Naive thymus-derived CD4-positive, alpha-beta T cell (primary cell): ENCODE data around the gene STX1A. TPM values are rescaled to one million over a fixed set of nuclear protein-coding genes. Genes with fewer than 3 reads are reported as not detected.

Experiments
- ATAC-seq: fragments of 150-1000 bp; cut with Tn5 transposase; 2 replicates; pipeline ENCODE4 v1.10.0; 2021; ENCODE audit warnings: mild to moderate bottlenecking, moderate library complexity
- CTCF ChIA-PET: fragments of 350-600 bp; sonication (Branson Sonifier 250); formaldehyde crosslinking; loops from one replicate; lab custom pipeline; 2021; ENCODE audit warnings: antibody characterized with exemption; lab: Charles Lee
- POLR2A ChIA-PET: fragments of 350-600 bp; sonication (Branson Sonifier 250); formaldehyde crosslinking; loops from one replicate; lab custom pipeline; 2021; ENCODE audit warnings: antibody characterized with exemption, inconsistent platforms; lab: Charles Lee
- DNase-seq, 9 donors: peaks; one replicate each; pipeline versions ENCODE4 v3.0.0 to v3.0.0-alpha.2; 2020 to 2022; ENCODE audit warnings: mixed read lengths in 1 of 9
- H3K27ac ChIP-seq: one replicate; pipeline ENCODE4 v1.7.0; 2013; ENCODE audit warnings: mild to moderate bottlenecking, low read depth, low read length, moderate library complexity
- H3K27me3 ChIP-seq, 2 donors: one replicate each; pipeline ENCODE4 v1.7.0; 2013; ENCODE audit warnings: low read length in 2 of 2, mild to moderate bottlenecking in 2 of 2, moderate library complexity in 2 of 2; ENCODE audit not compliant: control insufficient read depth in 2 of 2, insufficient read depth in 2 of 2
- H3K36me3 ChIP-seq, 3 experiments: 1 replicate in 2 of 3; 2 replicates in 1 of 3; pipeline ENCODE4 v1.7.0; 2013; ENCODE audit warnings: low read length in 3 of 3, mild to moderate bottlenecking in 3 of 3, moderate library complexity in 1 of 3; ENCODE audit not compliant: insufficient read depth in 3 of 3, control insufficient read depth in 2 of 3
- H3K4me1 ChIP-seq, 2 donors: one replicate each; pipeline ENCODE4 v1.7.0; 2013; ENCODE audit warnings: low read length in 2 of 2, mild to moderate bottlenecking in 2 of 2, moderate library complexity in 1 of 2; ENCODE audit not compliant: control insufficient read depth in 2 of 2, insufficient read depth in 2 of 2
- H3K4me3 ChIP-seq: 2 replicates; pipeline ENCODE4 v1.7.0; 2013; ENCODE audit warnings: mild to moderate bottlenecking, low read length
- H3K9me3 ChIP-seq, 3 experiments: 1 replicate in 2 of 3; 2 replicates in 1 of 3; pipeline ENCODE4 v1.7.0; 2013; ENCODE audit warnings: low read length in 3 of 3; ENCODE audit not compliant: control insufficient read depth in 2 of 3
- H3K27ac Mint-ChIP-seq, 9 donors: one replicate each; pipeline ENCODE4 v1.8.0; 2020 to 2022; ENCODE audit warnings: mixed read lengths in 9 of 9, mild to moderate bottlenecking in 8 of 9, moderate library complexity in 5 of 9, inconsistent platforms in 2 of 9
- H3K27me3 Mint-ChIP-seq, 5 donors: one replicate each; pipeline ENCODE4 v1.8.0; 2021 to 2022; ENCODE audit warnings: mixed read lengths in 5 of 5, mild to moderate bottlenecking in 1 of 5
- H3K36me3 Mint-ChIP-seq, 5 donors: one replicate each; pipeline ENCODE4 v1.8.0; 2020 to 2022; ENCODE audit warnings: mixed read lengths in 5 of 5, mild to moderate bottlenecking in 3 of 5, inconsistent platforms in 1 of 5
- H3K4me1 Mint-ChIP-seq, 7 donors: one replicate each; pipeline ENCODE4 v1.8.0; 2020 to 2022; ENCODE audit warnings: mixed read lengths in 7 of 7, mild to moderate bottlenecking in 3 of 7, inconsistent platforms in 1 of 7
- H3K4me3 Mint-ChIP-seq, 10 donors: one replicate each; pipeline ENCODE4 v1.8.0; 2020 to 2022; ENCODE audit warnings: mild to moderate bottlenecking in 10 of 10, mixed read lengths in 10 of 10, moderate library complexity in 6 of 10, inconsistent platforms in 2 of 10
- H3K9me3 Mint-ChIP-seq, 11 donors: one replicate each; pipeline ENCODE4 v1.8.0; 2020 to 2022; ENCODE audit warnings: mixed read lengths in 11 of 11, mild to moderate bottlenecking in 4 of 11, inconsistent platforms in 1 of 11, moderate library complexity in 1 of 11
- intact Hi-C, 2 donors: fragments of 100-400 bp; cut with micrococcal nuclease; formaldehyde crosslinking; loops; one replicate each; pipeline ENCODE4 v1.15.1; 2023
- polyA plus RNA-seq, 2 donors: library from polyadenylated mRNA; unstranded; fragments of 300-500 nt; fragmentation: Illumina TruSeq; gene quantifications; one replicate each; pipeline ENCODE4 v1.2.3, GENCODE V29; 2021
- total RNA-seq, 6 experiments: library from RNA in 5 of 6; stranded (reverse) in 5 of 6; gene quantifications; 1 replicate in 5 of 6; 2 replicates in 1 of 6; pipeline ENCODE4 v1.2.3 and lab custom pipeline; 2021 to 2026

The STX1A gene
- total and polyA plus RNA-seq, 7 experiments from 2014 or later: 1.2 to 13.4 (median 9.8) TPM

DNA sequence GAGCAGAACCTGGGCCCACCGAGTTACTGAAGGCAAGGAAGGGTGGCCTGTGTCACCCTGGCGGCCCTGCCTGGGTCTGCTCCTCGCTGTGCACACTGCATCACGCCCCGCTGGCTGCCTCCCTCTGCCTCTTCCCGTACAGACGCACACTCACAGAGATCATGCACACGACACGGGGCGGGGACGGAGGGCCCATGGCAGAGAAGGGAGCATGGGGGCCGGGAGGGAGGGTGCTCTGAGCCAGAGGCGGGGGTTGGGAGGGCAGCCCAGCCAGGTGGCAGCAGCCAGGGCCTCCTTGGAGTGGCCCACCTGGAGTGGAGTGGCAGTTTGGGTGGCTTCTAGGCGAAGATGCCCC, 19.4 kb downstream of the STX1A start:
- intact Hi-C loops: no loop called here
- H3K4me3 ChIP-seq: no peak overlapping the region
- H3K9me3 ChIP-seq: no peaks in the 10 kb centered on the region
- H3K27ac ChIP-seq: no peak overlapping the region
- H3K4me1 ChIP-seq: no peaks in the 10 kb centered on the region
- H3K36me3 ChIP-seq: peaks cover 6 to 47% (median 22%) of the 10 kb centered on the region in 3 experiments
- ChIA-PET CTCF (no interaction called here), POLR2A (no interaction called here)
- Mint-ChIP-seq H3K4me3 (no peak overlapping the region), H3K27ac (no peak overlapping the region), H3K36me3 (peaks cover 4 to 36% (median 11%) of the 10 kb centered on the region in 5 donors), H3K4me1 (peaks cover 0 to 8% (median 0%) of the 10 kb centered on the region in 7 donors), H3K9me3 (peaks cover 0 to 2% (median 0%) of the 10 kb centered on the region in 11 donors), H3K27me3 (no peaks in the 10 kb centered on the region)
- peak; percentile 7 for ATAC-seq
- no peak for DNase-seq
- no peaks in the 10 kb centered on the region for H3K27me3 ChIP-seq

DNA sequence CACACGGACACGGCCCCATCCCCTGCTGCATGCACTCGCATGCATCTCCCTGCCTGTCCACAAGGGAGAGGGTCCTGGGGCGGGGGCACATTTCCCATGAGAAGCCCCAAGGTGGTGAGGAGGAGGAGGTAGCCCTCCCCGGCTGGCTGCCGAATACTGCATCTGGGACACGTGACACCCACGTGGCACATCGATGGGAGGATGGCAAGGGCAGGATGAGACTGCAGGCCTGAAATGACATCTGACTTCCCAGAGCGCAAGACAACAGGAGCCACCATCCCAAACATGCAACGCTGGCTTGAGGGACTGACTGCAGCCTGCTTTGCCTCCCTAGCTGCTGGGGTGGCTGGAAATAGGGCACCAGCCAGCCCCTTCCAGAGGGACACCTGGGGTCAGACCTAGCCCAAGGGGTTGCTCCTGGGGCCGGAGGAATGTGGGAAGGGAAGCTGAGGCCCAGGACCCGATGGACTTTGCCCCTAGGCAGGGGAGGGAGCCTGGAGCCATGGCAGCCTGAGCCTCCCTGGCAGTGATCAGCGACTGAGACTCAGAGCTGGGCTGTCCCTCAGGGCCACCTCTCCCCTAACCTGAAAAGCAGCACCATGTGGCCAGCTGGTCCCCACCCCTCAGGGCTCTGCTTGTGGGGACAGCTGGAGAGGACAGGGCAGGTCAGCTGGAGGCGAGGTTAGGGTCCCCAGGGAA, 19.9 kb downstream of the STX1A start:
- Histone ChIP-seq H3K36me3 (peaks cover 6 to 52% (median 22%) of the 10 kb centered on the region in 3 experiments), H3K27me3 (no peaks in the 10 kb centered on the region), H3K4me3 (no peak overlapping the region), H3K4me1 (no peaks in the 10 kb centered on the region), H3K27ac (no peak overlapping the region), H3K9me3 (no peaks in the 10 kb centered on the region)
- DNase-seq (no peak), ATAC-seq (no peak)
- Mint-ChIP-seq H3K4me3 (no peak overlapping the region), H3K36me3 (peaks cover 8 to 40% (median 15%) of the 10 kb centered on the region in 5 donors), H3K4me1 (peaks cover 0 to 8% (median 2%) of the 10 kb centered on the region in 7 donors), H3K27ac (no peak overlapping the region), H3K27me3 (no peaks in the 10 kb centered on the region), H3K9me3 (peaks cover 0 to 2% (median 0%) of the 10 kb centered on the region in 11 donors)
- CTCF ChIA-PET: interaction anchor here (1.7 kb wide), 1 partner anchor 26 kb away, joined by 5 read pairs; no protein-coding TSS in a partner anchor
- POLR2A ChIA-PET: no interaction called here
- intact Hi-C loops: no loop called here

DNA sequence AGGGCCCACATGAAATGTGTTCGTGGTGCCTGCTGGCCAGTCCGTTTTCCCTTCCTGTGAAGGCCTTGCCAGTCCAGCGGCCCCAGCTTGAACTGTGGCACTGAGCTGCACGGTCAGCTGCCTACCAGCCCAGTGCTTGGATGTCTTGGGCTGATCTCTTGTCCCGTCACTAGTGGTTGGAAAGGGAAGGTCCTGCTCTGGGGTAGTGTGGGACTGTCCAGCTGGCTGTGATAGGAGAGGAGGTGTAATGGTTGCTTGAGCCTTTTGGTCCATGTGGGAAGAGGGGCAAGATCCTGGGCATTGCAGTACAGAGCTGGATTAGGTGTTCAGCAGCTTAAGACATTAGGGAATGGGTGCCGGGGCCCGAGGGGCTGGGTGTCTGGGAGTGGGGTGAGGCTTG, 21.1 kb downstream of the STX1A start:
- POLR2A ChIA-PET: no interaction called here
- H3K36me3 Mint-ChIP-seq: peaks cover 12 to 44% (median 18%) of the 10 kb centered on the region in 5 donors

DNA sequence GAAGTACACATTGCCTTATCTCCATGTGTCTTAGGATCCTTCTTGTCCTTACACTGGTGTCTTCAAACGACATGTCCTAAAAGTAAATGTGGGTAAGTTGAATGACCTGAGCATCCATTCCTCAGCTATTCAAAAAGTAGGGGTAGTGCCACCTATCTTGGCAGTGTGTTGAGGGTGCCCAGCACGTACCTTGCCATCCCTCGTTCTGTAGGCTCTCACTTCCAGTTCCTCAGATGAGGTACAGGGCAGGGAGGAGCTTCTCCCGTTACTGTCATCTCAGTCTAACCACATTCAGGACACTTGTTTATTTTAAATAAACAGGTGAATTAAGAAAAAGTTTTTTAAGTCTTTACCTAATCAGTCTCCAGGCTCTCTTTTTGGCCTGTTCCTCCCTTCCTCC, 23.1 kb downstream of the STX1A start:
- H3K9me3 Mint-ChIP-seq: peaks cover 0 to 2% (median 0%) of the 10 kb centered on the region in 11 donors
- H3K27ac ChIP-seq: no peak overlapping the region
- H3K4me3 ChIP-seq: no peak overlapping the region
- ATAC-seq: no peak
- no peak overlapping the region for H3K27ac Mint-ChIP-seq
- H3K4me3 Mint-ChIP-seq: no peak overlapping the region
- intact Hi-C loops: no loop called here
- peaks cover 18 to 55% (median 27%) of the 10 kb centered on the region in 5 donors for H3K36me3 Mint-ChIP-seq
- no peaks in the 10 kb centered on the region for H3K9me3 ChIP-seq
- H3K27me3 ChIP-seq: no peaks in the 10 kb centered on the region
- H3K36me3 ChIP-seq: peaks cover 10 to 84% (median 22%) of the 10 kb centered on the region in 3 experiments
- CTCF ChIA-PET: interaction anchor here (1.1 kb wide), 1 partner anchor 30 kb away, joined by 3 read pairs; no protein-coding TSS in a partner anchor
- POLR2A ChIA-PET: no interaction called here
- no peaks in the 10 kb centered on the region for H3K27me3 Mint-ChIP-seq
- no peak for DNase-seq
- H3K4me1 Mint-ChIP-seq: peaks cover 0 to 8% (median 0%) of the 10 kb centered on the region in 7 donors
- H3K4me1 ChIP-seq: no peaks in the 10 kb centered on the region

More for the DNA sequence above, 21.1 kb downstream of the STX1A start:
- H3K9me3 Mint-ChIP-seq: peaks cover 0 to 2% (median 0%) of the 10 kb centered on the region in 11 donors
- ATAC-seq (no peak), DNase-seq (no peak)
- H3K36me3 ChIP-seq: peaks cover 6 to 64% (median 22%) of the 10 kb centered on the region in 3 experiments
- no peak overlapping the region for H3K4me3 Mint-ChIP-seq
- H3K27me3 Mint-ChIP-seq: no peaks in the 10 kb centered on the region
- peaks cover 0 to 8% (median 6%) of the 10 kb centered on the region in 7 donors for H3K4me1 Mint-ChIP-seq
- no peaks in the 10 kb centered on the region for H3K27me3 ChIP-seq
- no peaks in the 10 kb centered on the region for H3K9me3 ChIP-seq
- CTCF ChIA-PET: interaction anchor here (1.0 to 1.7 kb wide), 2 partner anchors 12 to 27 kb away, joined by 4 to 5 read pairs; no protein-coding TSS in a partner anchor
- intact Hi-C loops: no loop called here
- H3K4me1 ChIP-seq: no peaks in the 10 kb centered on the region
- peak overlapping the region in 1 of 9 donors; percentile 38 for H3K27ac Mint-ChIP-seq
- no peak overlapping the region for H3K27ac ChIP-seq
- no peak overlapping the region for H3K4me3 ChIP-seq

DNA sequence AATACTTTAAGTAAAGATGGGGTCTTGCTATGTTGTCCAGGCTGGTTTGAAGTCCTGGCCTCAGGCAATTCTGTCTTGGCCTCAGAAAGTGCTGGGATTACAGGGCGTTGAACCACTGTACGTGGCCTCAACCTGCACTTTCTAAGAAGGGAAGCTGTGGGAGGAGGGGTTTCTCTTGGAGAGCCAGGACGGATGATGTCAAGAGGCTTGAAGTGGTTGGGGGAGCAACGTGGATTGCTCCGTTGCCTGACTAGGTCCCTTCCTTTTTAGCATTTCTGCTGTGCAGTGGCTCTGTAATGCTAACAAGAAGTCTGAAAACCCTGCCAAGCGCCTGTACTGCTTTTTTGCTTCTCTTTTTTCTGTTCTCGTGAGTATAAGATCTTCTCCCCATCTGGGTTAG, 28.8 kb downstream of the STX1A start:
- DNase-seq (no peak), ATAC-seq (no peak)
- peaks cover 0 to 2% (median 0%) of the 10 kb centered on the region in 11 donors for H3K9me3 Mint-ChIP-seq
- intact Hi-C loops: no loop called here
- Histone ChIP-seq H3K36me3 (peaks cover 2 to 93% (median 4%) of the 10 kb centered on the region in 3 experiments), H3K4me3 (no peak overlapping the region), H3K27me3 (no peaks in the 10 kb centered on the region), H3K27ac (no peak overlapping the region), H3K4me1 (no peaks in the 10 kb centered on the region), H3K9me3 (no peaks in the 10 kb centered on the region)
- no peak overlapping the region for H3K27ac Mint-ChIP-seq
- H3K36me3 Mint-ChIP-seq: peaks cover 20 to 59% (median 40%) of the 10 kb centered on the region in 5 donors
- H3K4me3 Mint-ChIP-seq: no peak overlapping the region
- H3K27me3 Mint-ChIP-seq: no peaks in the 10 kb centered on the region
- peaks cover 8 to 25% (median 17%) of the 10 kb centered on the region in 7 donors for H3K4me1 Mint-ChIP-seq
- CTCF ChIA-PET: no interaction called here
- POLR2A ChIA-PET: interaction anchor here (1.0 kb wide), 1 partner anchor 8 kb away, joined by 4 read pairs; no protein-coding TSS in a partner anchor

DNA sequence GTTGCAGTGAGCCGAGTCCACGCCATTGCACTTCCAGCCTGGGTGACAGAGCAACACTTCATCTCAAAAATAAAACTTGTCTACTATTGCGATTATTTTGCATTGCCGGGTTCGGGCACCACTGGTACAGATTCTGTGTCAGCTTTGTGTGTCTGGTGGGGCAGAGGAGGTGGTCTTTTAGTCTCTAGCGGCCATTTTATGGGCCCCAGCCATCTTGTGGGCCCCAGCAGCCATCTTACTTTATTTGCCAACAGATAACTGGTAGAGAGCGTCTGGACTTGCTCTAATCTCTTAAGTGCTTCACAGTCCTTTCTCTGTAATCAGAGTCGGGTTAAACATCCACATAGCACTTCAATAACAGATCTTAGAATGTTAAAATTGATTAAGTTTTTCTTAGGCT, 31.2 kb downstream of the STX1A start:
- ChIA-PET POLR2A (no interaction called here), CTCF (no interaction called here)
- H3K27me3 ChIP-seq: no peaks in the 10 kb centered on the region
- peaks cover 12 to 47% (median 31%) of the 10 kb centered on the region in 5 donors for H3K36me3 Mint-ChIP-seq
- peak overlapping the region in 2 of 9 donors; percentile 1 to 33 for H3K27ac Mint-ChIP-seq
- peak overlapping the region in 1 of 10 donors; percentile 17 for H3K4me3 Mint-ChIP-seq
- H3K4me1 ChIP-seq: no peaks in the 10 kb centered on the region
- no peaks in the 10 kb centered on the region for H3K27me3 Mint-ChIP-seq
- H3K36me3 ChIP-seq: peaks cover 0 to 75% (median 4%) of the 10 kb centered on the region in 3 experiments
- no peak overlapping the region for H3K27ac ChIP-seq
- no peak overlapping the region for H3K4me3 ChIP-seq
- no peak for DNase-seq
- intact Hi-C loops: no loop called here
- peaks cover 12 to 37% (median 24%) of the 10 kb centered on the region in 7 donors for H3K4me1 Mint-ChIP-seq
- no peaks in the 10 kb centered on the region for H3K9me3 Mint-ChIP-seq
- H3K9me3 ChIP-seq: no peaks in the 10 kb centered on the region
- no peak for ATAC-seq
